Effector memory CD4-positive, alpha-beta T cell (primary cell): Measurements from ENCODE around the gene OLIG1.
A peak's percentile ranks its signal among the peaks of the same experiment; 100 is the strongest.

Experiments used
- DNase-seq, 3 donors: peaks; one replicate each; pipeline ENCODE4 v3.0.0-alpha.2; 2020
- H3K27ac ChIP-seq: 2 replicates; pipeline ENCODE4 v1.7.0; 2013; ENCODE audit warnings: mild to moderate bottlenecking, low read length, moderate library complexity; ENCODE audit not compliant: insufficient read depth, poor library complexity, severe bottlenecking
- H3K27me3 ChIP-seq: replicated peaks from 2 replicates; pipeline ENCODE4 v1.7.0; 2013; ENCODE audit warnings: mild to moderate bottlenecking, low read length; ENCODE audit not compliant: insufficient read depth, control insufficient read depth, poor library complexity, severe bottlenecking
- H3K36me3 ChIP-seq: 2 replicates; pipeline ENCODE4 v1.7.0; 2013; ENCODE audit warnings: mild to moderate bottlenecking, low read length, moderate library complexity; ENCODE audit not compliant: control insufficient read depth, insufficient read depth
- H3K4me1 ChIP-seq: 2 replicates; pipeline ENCODE4 v1.7.0; 2013; ENCODE audit warnings: low read length, mild to moderate bottlenecking; ENCODE audit not compliant: control insufficient read depth, insufficient read depth, poor library complexity, severe bottlenecking
- H3K4me3 ChIP-seq: 2 replicates; pipeline ENCODE4 v1.7.0; 2013; ENCODE audit warnings: low read length, low read depth, mild to moderate bottlenecking; ENCODE audit not compliant: insufficient read depth, poor library complexity, severe bottlenecking
- H3K9me3 ChIP-seq: 2 replicates; pipeline ENCODE4 v1.7.0; 2013; ENCODE audit warnings: mild to moderate bottlenecking, low read length, moderate library complexity; ENCODE audit not compliant: control insufficient read depth

Gene OLIG1

GRCh38 chr21:33031152-33031911 lies 38.6 kb upstream of the OLIG1 start:
- DNase-seq, result no peak
- H3K27ac ChIP-seq, result no peak overlapping the region
- no peaks in the 10 kb centered on the region for H3K9me3 ChIP-seq
- no peaks in the 10 kb centered on the region for H3K36me3 ChIP-seq
- peaks cover 34% of the 10 kb centered on the region for H3K4me1 ChIP-seq
- no peak overlapping the region for H3K4me3 ChIP-seq
- H3K27me3 ChIP-seq, result peaks cover 30% of the 10 kb centered on the region

GRCh38 chr21:33032434-33033047 lies 37.4 kb upstream of the OLIG1 start:
- Histone ChIP-seq H3K27me3 (peaks cover 22% of the 10 kb centered on the region), H3K4me1 (peaks cover 25% of the 10 kb centered on the region), H3K36me3 (no peaks in the 10 kb centered on the region), H3K9me3 (no peaks in the 10 kb centered on the region), H3K4me3 (no peak overlapping the region), H3K27ac (no peak overlapping the region)
- no peak for DNase-seq

- H3K27me3 ChIP-seq, result peaks cover 22% of the 10 kb centered on the region
- no peaks in the 10 kb centered on the region for H3K36me3 ChIP-seq
Observed at GRCh38 chr21:33033094-33033951, 36.6 kb upstream of the OLIG1 start.

GRCh38 chr21:33033961-33034413 lies 36.0 kb upstream of the OLIG1 start:
- peaks cover 22% of the 10 kb centered on the region for H3K27me3 ChIP-seq
- H3K27ac ChIP-seq, result no peak overlapping the region
- no peaks in the 10 kb centered on the region for H3K36me3 ChIP-seq
- DNase-seq, result no peak
- H3K9me3 ChIP-seq, result no peaks in the 10 kb centered on the region
- H3K4me1 ChIP-seq, result peaks cover 13% of the 10 kb centered on the region
- H3K4me3 ChIP-seq, result no peak overlapping the region

More at GRCh38 chr21:33033094-33033951, 36.6 kb upstream of the OLIG1 start:
- Histone ChIP-seq H3K4me3 (no peak overlapping the region), H3K4me1 (peaks cover 18% of the 10 kb centered on the region), H3K9me3 (no peaks in the 10 kb centered on the region), H3K27ac (no peak overlapping the region)
- no peak for DNase-seq

GRCh38 chr21:33035147-33035546 lies 34.8 kb upstream of the OLIG1 start:
- no peaks in the 10 kb centered on the region for H3K9me3 ChIP-seq

GRCh38 chr21:33036430-33037162 lies 33.3 kb upstream of the OLIG1 start:
- Histone ChIP-seq H3K36me3 (no peaks in the 10 kb centered on the region), H3K4me3 (no peak overlapping the region), H3K9me3 (no peaks in the 10 kb centered on the region), H3K27ac (no peak overlapping the region), H3K4me1 (peaks cover 6% of the 10 kb centered on the region), H3K27me3 (peaks cover 3% of the 10 kb centered on the region)
- DNase-seq, result peak in 1 of 3 donors; percentile 10

More at GRCh38 chr21:33035147-33035546, 34.8 kb upstream of the OLIG1 start:
- Histone ChIP-seq H3K27me3 (peaks cover 12% of the 10 kb centered on the region), H3K27ac (no peak overlapping the region), H3K4me1 (peaks cover 6% of the 10 kb centered on the region), H3K4me3 (no peak overlapping the region), H3K36me3 (no peaks in the 10 kb centered on the region)
- no peak for DNase-seq

- no peak for DNase-seq
- peaks cover 6% of the 10 kb centered on the region for H3K4me1 ChIP-seq
- H3K36me3 ChIP-seq, result no peaks in the 10 kb centered on the region
- no peak overlapping the region for H3K4me3 ChIP-seq
- H3K9me3 ChIP-seq, result no peaks in the 10 kb centered on the region
- H3K27me3 ChIP-seq, result peaks cover 2% of the 10 kb centered on the region
- no peak overlapping the region for H3K27ac ChIP-seq
Observed at GRCh38 chr21:33037501-33037900, 32.4 kb upstream of the OLIG1 start.

GRCh38 chr21:33039536-33039935 lies 30.4 kb upstream of the OLIG1 start:
- peaks cover 6% of the 10 kb centered on the region for H3K4me1 ChIP-seq
- no peak overlapping the region for H3K4me3 ChIP-seq
- no peaks in the 10 kb centered on the region for H3K36me3 ChIP-seq
- no peaks in the 10 kb centered on the region for H3K9me3 ChIP-seq
- no peaks in the 10 kb centered on the region for H3K27me3 ChIP-seq
- H3K27ac ChIP-seq, result no peak overlapping the region
- DNase-seq, result no peak

- H3K4me1 ChIP-seq, result peaks cover 6% of the 10 kb centered on the region
- no peak overlapping the region for H3K27ac ChIP-seq
- H3K9me3 ChIP-seq, result no peaks in the 10 kb centered on the region
- no peak overlapping the region for H3K4me3 ChIP-seq
- H3K27me3 ChIP-seq, result no peaks in the 10 kb centered on the region
- no peaks in the 10 kb centered on the region for H3K36me3 ChIP-seq
- DNase-seq, result no peak
Observed at GRCh38 chr21:33040215-33040614, 29.7 kb upstream of the OLIG1 start.
